ENCODE measurements around the gene PLIN4.

PLIN4 gene

DNA sequence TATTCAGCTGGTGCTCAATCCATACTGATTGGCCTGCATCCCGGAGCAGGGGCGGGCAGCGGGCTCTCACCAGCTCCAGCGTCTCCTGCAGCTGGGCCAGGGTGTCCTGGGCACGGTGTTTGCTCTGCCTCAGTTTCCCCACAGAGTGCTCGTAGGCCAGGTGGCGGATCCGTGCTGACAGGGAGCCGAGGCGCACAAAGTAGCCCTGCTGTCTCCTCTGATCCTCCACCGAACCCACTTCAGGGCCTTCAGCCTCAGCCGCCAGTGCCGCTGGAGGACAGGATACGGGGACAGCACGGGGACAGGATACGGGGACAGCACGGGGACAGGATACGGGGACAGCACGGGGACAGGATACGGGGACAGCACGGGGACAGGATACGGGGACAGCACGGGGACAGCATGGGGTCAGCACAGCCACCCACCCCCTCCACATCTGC, 7.3 kb upstream of the PLIN4 start:
- no peak for DNase-seq (ENCODE audit: low spot score)

DNA sequence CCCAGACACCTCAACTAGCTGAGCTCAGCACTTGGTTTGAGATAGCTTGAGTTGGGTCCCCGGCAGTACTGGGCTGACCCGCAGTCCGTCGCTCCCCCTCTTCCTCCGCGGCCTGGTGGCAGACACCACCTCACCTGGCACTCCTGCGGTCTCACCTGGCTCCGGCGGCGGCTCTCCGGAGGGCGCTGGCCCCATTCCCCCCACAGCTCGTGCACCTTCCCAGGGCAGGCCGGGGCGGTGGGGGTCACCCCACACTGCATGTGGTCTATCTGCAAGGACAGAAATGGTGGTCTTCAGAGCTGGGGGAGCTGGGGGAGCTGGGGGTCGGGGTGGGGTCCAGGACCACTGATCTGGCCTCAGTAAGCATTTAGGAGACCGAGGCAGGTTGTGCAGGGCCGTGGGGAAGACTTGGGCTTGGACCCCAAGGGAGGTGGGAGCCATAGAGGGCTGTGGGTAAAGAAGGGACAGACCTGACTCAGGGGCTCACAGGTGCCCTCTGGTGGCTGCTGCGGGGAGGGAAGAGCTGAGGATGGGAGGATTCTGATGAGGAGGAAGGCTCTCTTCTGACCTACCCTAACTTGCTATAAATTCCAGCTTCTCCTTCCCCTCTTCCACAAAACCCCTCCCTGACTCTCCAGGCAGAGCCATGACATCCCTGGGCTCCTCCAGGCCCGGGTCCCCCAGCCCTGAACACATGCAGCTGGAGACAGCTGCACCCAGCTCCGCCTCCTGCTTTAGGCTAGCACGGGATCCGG, 6.7 kb upstream of the PLIN4 start:
- no peak for DNase-seq (ENCODE audit: low spot score)

- no peak for DNase-seq (ENCODE audit: low spot score)
Observed at GRCh38 chr19:4523306-4524110, 5.2 kb upstream of the PLIN4 start.

- DNase-seq (ENCODE audit: low spot score), result no peak
Observed at GRCh38 chr19:4522291-4523002, 4.2 kb upstream of the PLIN4 start.

GRCh38 chr19:4521888-4522242, 3.6 kb upstream of the PLIN4 start:
- no peak for DNase-seq (ENCODE audit: low spot score)

- no peak for DNase-seq (ENCODE audit: low spot score)
Observed at GRCh38 chr19:4521170-4521887, 3.0 kb upstream of the PLIN4 start.

GRCh38 chr19:4519521-4520277, 1.4 kb upstream of the PLIN4 start:
- no peak for DNase-seq (ENCODE audit: low spot score)

DNA sequence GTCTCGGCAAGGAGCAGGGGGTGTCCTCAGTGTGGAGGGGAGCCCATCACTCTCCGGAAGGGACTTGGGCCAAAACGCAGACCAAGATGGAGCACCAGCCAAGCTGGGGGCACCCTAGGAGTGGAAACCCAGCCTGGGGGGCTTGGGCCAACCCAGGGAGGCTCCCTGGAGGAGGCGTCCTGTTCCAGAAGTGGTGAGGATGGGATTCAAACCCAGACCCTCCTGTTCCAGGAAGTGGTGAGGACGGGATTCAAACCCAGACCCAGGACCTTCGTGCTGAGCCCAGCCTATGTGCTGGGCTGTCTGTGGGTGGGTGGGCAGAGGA, 848 bp upstream of the PLIN4 start:
- no peak for DNase-seq (ENCODE audit: low spot score)

GRCh38 chr19:4517451-4518057, 732 bp downstream of the PLIN4 start:
- DNase-seq (ENCODE audit: low spot score), result no peak

DNA sequence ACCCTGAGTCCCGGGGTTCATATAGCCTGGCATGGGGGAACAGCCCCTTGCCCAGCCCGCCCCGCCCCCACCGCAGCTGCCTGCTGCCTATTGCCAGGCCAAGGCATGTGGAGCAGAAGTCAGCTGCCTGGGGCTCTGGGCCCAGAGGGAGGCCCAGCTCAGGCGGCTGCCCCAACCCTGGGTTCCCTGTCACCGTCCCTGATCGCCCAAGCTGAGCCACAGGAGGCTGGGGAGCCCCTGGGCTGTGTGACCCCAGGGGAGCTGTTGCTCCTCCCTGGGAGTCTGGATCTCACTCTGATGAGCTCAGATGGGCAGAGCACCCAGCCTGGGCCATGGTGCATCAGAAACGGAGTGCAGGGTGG, 1.4 kb downstream of the PLIN4 start:
- DNase-seq (ENCODE audit: low spot score), result no peak

- no peak for DNase-seq (ENCODE audit: low spot score)
Observed at GRCh38 chr19:4516199-4516938, 1.9 kb downstream of the PLIN4 start.

GRCh38 chr19:4515732-4516131, 2.6 kb downstream of the PLIN4 start:
- DNase-seq (ENCODE audit: low spot score), result no peak

GRCh38 chr19:4513248-4513647, 5.0 kb downstream of the PLIN4 start:
- DNase-seq (ENCODE audit: low spot score), result no peak

DNA sequence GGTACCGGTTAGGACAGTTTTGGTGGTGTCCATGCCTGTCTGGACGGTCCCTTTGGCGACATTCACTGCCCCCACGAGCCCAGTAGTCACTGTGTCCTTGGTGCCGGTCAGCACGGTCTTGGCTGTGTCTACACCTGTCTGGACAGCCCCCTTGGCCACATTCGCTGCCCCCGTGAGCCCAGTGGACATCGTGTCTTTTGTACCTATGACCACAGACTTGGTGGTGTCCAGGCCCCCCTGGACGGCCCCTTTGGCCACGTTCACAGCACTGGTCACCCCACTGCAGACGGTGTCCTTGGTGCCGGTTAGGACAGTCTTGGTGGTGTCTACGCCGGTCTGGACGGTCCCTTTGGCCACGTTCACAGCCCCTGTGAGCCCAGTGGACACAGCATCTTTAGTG, 6.2 kb downstream of the PLIN4 start:
- DNase-seq (ENCODE audit: low spot score), result no peak

- DNase-seq (ENCODE audit: low spot score), result no peak
Observed at GRCh38 chr19:4511300-4512054, 6.8 kb downstream of the PLIN4 start.

- no peak for DNase-seq (ENCODE audit: low spot score)
Observed at GRCh38 chr19:4510435-4511255, 7.6 kb downstream of the PLIN4 start.

DNA sequence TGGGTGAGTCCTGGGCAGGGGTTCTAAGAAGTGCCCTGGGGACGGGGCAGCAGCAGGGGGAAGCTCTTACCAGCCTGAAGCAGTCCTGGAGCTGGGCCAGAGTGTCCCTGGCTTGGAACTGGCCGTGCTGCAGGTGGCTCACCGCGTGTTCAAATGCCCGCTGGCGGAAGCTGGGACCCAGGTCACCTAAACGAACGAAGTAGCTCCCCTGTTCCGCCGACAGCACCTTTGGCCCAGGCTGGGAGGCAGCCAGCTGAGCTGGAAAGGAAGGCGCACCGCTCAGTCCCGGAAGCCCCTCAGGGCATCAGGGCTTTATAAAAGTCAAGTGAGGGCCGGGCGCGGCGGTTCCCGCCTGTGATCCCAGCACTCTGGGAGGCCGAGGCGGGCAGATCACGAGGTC, 9.6 kb downstream of the PLIN4 start:
- DNase-seq (ENCODE audit: low spot score), result no peak

GRCh38 chr19:4507804-4508203, 10.5 kb downstream of the PLIN4 start:
- no peak for DNase-seq (ENCODE audit: low spot score)

DNA sequence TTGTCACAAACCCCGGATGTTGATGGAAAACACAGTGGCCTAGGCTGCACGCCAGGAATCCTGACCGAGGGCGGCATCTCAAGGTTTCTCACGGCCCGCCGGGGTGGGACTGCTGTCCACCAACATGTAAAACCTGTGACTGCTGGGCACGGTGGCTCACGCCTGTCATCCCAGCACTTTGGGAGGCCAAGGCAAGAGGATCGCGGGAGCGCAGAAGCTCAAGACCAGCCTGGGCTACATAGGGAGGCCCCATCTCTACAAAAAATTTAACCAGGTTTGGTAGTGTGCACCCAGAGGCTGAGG, 11.2 kb downstream of the PLIN4 start:
- no peak for DNase-seq (ENCODE audit: low spot score)

Measured in left forelimb (tissue), 1 donor.